ENCODE results near the gene CREB3L2. TPM values are rescaled to one million over a fixed set of nuclear protein-coding genes. Genes with fewer than 3 reads are reported as not detected.
A peak's percentile ranks its signal among the peaks of the same experiment; 100 is the strongest.

CREB3L2 gene
- total RNA-seq, 3 donors from 2014 or later (not counting 1 experiment from before 2014, with no cell fraction given) = 45.9 to 54.6 (median 52.5) TPM

GRCh38 chr7:137916980-137917645 is 84.8 kb downstream of the CREB3L2 start:
- Histone ChIP-seq H3K27me3 (ENCODE audit: control insufficient read depth, insufficient read depth, low read length) (no peaks in the 10 kb centered on the region), H3K36me3 (ENCODE audit: control insufficient read depth, insufficient read depth, low read length) (peaks cover 34% of the 10 kb centered on the region), H3K9me3 (ENCODE audit: control insufficient read depth, insufficient read depth, low read length) (no peaks in the 10 kb centered on the region), H3K4me1 (ENCODE audit: control insufficient read depth, insufficient read depth, low read length) (peaks cover 4% of the 10 kb centered on the region), H3K27ac (ENCODE audit: low read length) (no peak overlapping the region), H3K4me3 (ENCODE audit: low read length) (no peak overlapping the region)
- Mint-ChIP-seq H3K9me3 (no peaks in the 10 kb centered on the region), H3K4me1 (peaks cover 32 to 45% of the 10 kb centered on the region in 2 donors), H3K36me3 (peaks cover 6% of the 10 kb centered on the region), H3K27ac (peak overlapping the region; percentile 29 to 59), H3K27me3 (ENCODE audit: low read depth in 2 of 2) (no peaks in the 10 kb centered on the region), H3K4me3 (no peak overlapping the region)
- DNase-seq (no peak), ATAC-seq (no peak)
- intact Hi-C loops (cut with micrococcal nuclease) = no loop called here
- 86% methylated on average over 7 of the region's 9 CpGs for WGBS (ENCODE audit: insufficient coverage)
- no peak for TF ChIP-seq CTCF (IDR thresholded peaks at IDR 0.05)

GRCh38 chr7:137916564-137916963 is 85.3 kb downstream of the CREB3L2 start:
- no peak overlapping the region for H3K27ac ChIP-seq (ENCODE audit: low read length)
- H3K27ac Mint-ChIP-seq = peak overlapping the region; percentile 29 to 62

GRCh38 chr7:137915266-137915665 is 86.6 kb downstream of the CREB3L2 start:
- Histone ChIP-seq H3K36me3 (ENCODE audit: control insufficient read depth, insufficient read depth, low read length) (peaks cover 49% of the 10 kb centered on the region), H3K27ac (ENCODE audit: low read length) (no peak overlapping the region), H3K27me3 (ENCODE audit: control insufficient read depth, insufficient read depth, low read length) (no peaks in the 10 kb centered on the region), H3K4me3 (ENCODE audit: low read length) (no peak overlapping the region), H3K4me1 (ENCODE audit: control insufficient read depth, insufficient read depth, low read length) (no peaks in the 10 kb centered on the region), H3K9me3 (ENCODE audit: control insufficient read depth, insufficient read depth, low read length) (no peaks in the 10 kb centered on the region)
- no peak for TF ChIP-seq CTCF (IDR thresholded peaks at IDR 0.05)
- intact Hi-C loops (cut with micrococcal nuclease) = no loop called here
- no peak for ATAC-seq
- no peak overlapping the region for H3K4me3 Mint-ChIP-seq
- no peaks in the 10 kb centered on the region for H3K9me3 Mint-ChIP-seq
- H3K27ac Mint-ChIP-seq = peak overlapping the region in 1 of 2 donors; percentile 62
- H3K27me3 Mint-ChIP-seq (ENCODE audit: low read depth in 2 of 2) = no peaks in the 10 kb centered on the region
- H3K36me3 Mint-ChIP-seq = peaks cover 15% of the 10 kb centered on the region
- H3K4me1 Mint-ChIP-seq = peaks cover 15 to 29% of the 10 kb centered on the region in 2 donors
- WGBS (ENCODE audit: insufficient coverage) = 86% methylated on average over 1 of the region's 3 CpGs
- DNase-seq = no peak

More at GRCh38 chr7:137916564-137916963, 85.3 kb downstream of the CREB3L2 start:
- Mint-ChIP-seq H3K9me3 (no peaks in the 10 kb centered on the region), H3K4me1 (peaks cover 26 to 41% of the 10 kb centered on the region in 2 donors), H3K36me3 (peaks cover 12% of the 10 kb centered on the region), H3K4me3 (no peak overlapping the region), H3K27me3 (ENCODE audit: low read depth in 2 of 2) (no peaks in the 10 kb centered on the region)
- 94% methylated on average over 7 of the region's 8 CpGs for WGBS (ENCODE audit: insufficient coverage)
- ATAC-seq (no peak), DNase-seq (no peak)
- intact Hi-C loops (cut with micrococcal nuclease) = no loop called here
- no peak for TF ChIP-seq CTCF (IDR thresholded peaks at IDR 0.05)
- Histone ChIP-seq H3K27me3 (ENCODE audit: control insufficient read depth, insufficient read depth, low read length) (no peaks in the 10 kb centered on the region), H3K9me3 (ENCODE audit: control insufficient read depth, insufficient read depth, low read length) (no peaks in the 10 kb centered on the region), H3K36me3 (ENCODE audit: control insufficient read depth, insufficient read depth, low read length) (peaks cover 39% of the 10 kb centered on the region), H3K4me1 (ENCODE audit: control insufficient read depth, insufficient read depth, low read length) (peaks cover under 1% of the 10 kb centered on the region), H3K4me3 (ENCODE audit: low read length) (no peak overlapping the region)

- H3K4me1 ChIP-seq (ENCODE audit: control insufficient read depth, insufficient read depth, low read length) = no peaks in the 10 kb centered on the region
- H3K27me3 ChIP-seq (ENCODE audit: control insufficient read depth, insufficient read depth, low read length) = no peaks in the 10 kb centered on the region
- H3K36me3 ChIP-seq (ENCODE audit: control insufficient read depth, insufficient read depth, low read length) = peaks cover 58% of the 10 kb centered on the region
- no peak for ATAC-seq
- no peak overlapping the region for H3K4me3 ChIP-seq (ENCODE audit: low read length)
- Mint-ChIP-seq H3K27me3 (ENCODE audit: low read depth in 2 of 2) (no peaks in the 10 kb centered on the region), H3K4me3 (no peak overlapping the region), H3K9me3 (no peaks in the 10 kb centered on the region), H3K4me1 (peaks cover 15 to 18% of the 10 kb centered on the region in 2 donors), H3K27ac (no peak overlapping the region), H3K36me3 (peaks cover 21% of the 10 kb centered on the region)
- no peak for TF ChIP-seq CTCF (IDR thresholded peaks at IDR 0.05)
- no peaks in the 10 kb centered on the region for H3K9me3 ChIP-seq (ENCODE audit: control insufficient read depth, insufficient read depth, low read length)
- 88% methylated on average over 3 of the region's 4 CpGs for WGBS (ENCODE audit: insufficient coverage)
- DNase-seq = no peak
- intact Hi-C loops (cut with micrococcal nuclease) = no loop called here
- no peak overlapping the region for H3K27ac ChIP-seq (ENCODE audit: low read length)
These were observed 87.9 kb downstream of the CREB3L2 start for GRCh38 chr7:137913985-137914384.

All from natural killer cell (primary cell).